Non-pigmented ciliary epithelial cell (primary cell): ENCODE results near the gene STXBP4.

ENCODE experiments used
- DNase-seq: peaks from one replicate; pipeline ENCODE4 v3.0.0-alpha.2; 2010; ENCODE audit warnings: low read depth

The STXBP4 gene

GRCh38 chr17:55121268-55121667 is 152.7 kb downstream of the STXBP4 start:
- DNase-seq, result no peak

- DNase-seq, result no peak
These were observed 153.5 kb downstream of the STXBP4 start for GRCh38 chr17:55122114-55122513.

GRCh38 chr17:55124730-55125360 is 156.3 kb downstream of the STXBP4 start:
- no peak for DNase-seq

GRCh38 chr17:55133583-55133982 is 165.0 kb downstream of the STXBP4 start:
- no peak for DNase-seq

- no peak for DNase-seq
These were observed 166.1 kb downstream of the STXBP4 start for GRCh38 chr17:55134486-55135157.

GRCh38 chr17:55140809-55141208 is 172.2 kb downstream of the STXBP4 start:
- no peak for DNase-seq

GRCh38 chr17:55144518-55144917 is 176.0 kb downstream of the STXBP4 start:
- DNase-seq, result no peak

- no peak for DNase-seq
These were observed 180.9 kb downstream of the STXBP4 start for GRCh38 chr17:55149485-55149884.

GRCh38 chr17:55152236-55152635 is 183.7 kb downstream of the STXBP4 start:
- DNase-seq, result no peak

GRCh38 chr17:55154101-55154500 is 185.5 kb downstream of the STXBP4 start:
- DNase-seq, result no peak

- no peak for DNase-seq
These were observed 187.4 kb downstream of the STXBP4 start for GRCh38 chr17:55155856-55156560.

GRCh38 chr17:55157165-55157564 is 188.6 kb downstream of the STXBP4 start:
- no peak for DNase-seq

GRCh38 chr17:55158439-55158838 is 189.9 kb downstream of the STXBP4 start:
- DNase-seq, result no peak

GRCh38 chr17:55159251-55159650 is 190.7 kb downstream of the STXBP4 start:
- DNase-seq, result no peak

GRCh38 chr17:55160501-55160900 is 191.9 kb downstream of the STXBP4 start:
- DNase-seq, result no peak

- peak; percentile 82 for DNase-seq
These were observed 193.5 kb downstream of the STXBP4 start for GRCh38 chr17:55161935-55162555.

- no peak for DNase-seq
These were observed 194.0 kb downstream of the STXBP4 start for GRCh38 chr17:55162556-55162946.

- no peak for DNase-seq
These were observed 194.8 kb downstream of the STXBP4 start for GRCh38 chr17:55163408-55163807.

GRCh38 chr17:55166506-55166905 is 197.9 kb downstream of the STXBP4 start:
- no peak for DNase-seq

GRCh38 chr17:55167024-55167725 is 198.6 kb downstream of the STXBP4 start:
- DNase-seq, result no peak

GRCh38 chr17:55168958-55169687 is 200.6 kb downstream of the STXBP4 start:
- no peak for DNase-seq
